AG04450 (cell line): ENCODE measurements around the gene DNAH3. TPM values are rescaled to one million over a fixed set of nuclear protein-coding genes. Genes with fewer than 3 reads are reported as not detected.

ENCODE experiments used
- CTCF ChIA-PET: fragments of 300-600, 350-600 bp; formaldehyde crosslinking; extraction: SDS; loops from one replicate; lab custom pipeline; 2022; ENCODE audit warnings: antibody characterized with exemption, inconsistent platforms; lab: Charles Lee
- POLR2A ChIA-PET: fragments of 350-600 bp; formaldehyde crosslinking; extraction: SDS; loops from one replicate; lab custom pipeline; 2021; ENCODE audit warnings: antibody characterized with exemption, inconsistent platforms; lab: Yijun Ruan, JAX
- DNase-seq: peaks from one replicate; pipeline ENCODE4 v3.0.0-alpha.2; 2011; ENCODE audit warnings: low read depth, low spot score
- H3K27ac ChIP-seq: one replicate; pipeline ENCODE4 v1.5.1; 2012; ENCODE audit warnings: low read depth, low read length, control low read depth
- H3K27me3 ChIP-seq: one replicate; pipeline ENCODE4 v1.6.0; 2012; ENCODE audit warnings: low read length; ENCODE audit not compliant: control insufficient read depth, insufficient read depth
- H3K4me3 ChIP-seq: 2 replicates; pipeline ENCODE4 v1.5.1; 2011; ENCODE audit warnings: mild to moderate bottlenecking, low read depth, low read length, control low read depth
- H3K9me3 ChIP-seq: 2 replicates; pipeline ENCODE4 v1.5.1; 2012; ENCODE audit warnings: low read length; ENCODE audit not compliant: control insufficient read depth, insufficient read depth
- CTCF ChIP-seq: IDR thresholded peaks from 2 replicates; pipeline ENCODE4 v1.5.1; 2011; ENCODE audit warnings: low read depth, low read length, control low read depth, inconsistent platforms
- polyA plus RNA-seq: library from polyadenylated mRNA; depleted of rRNA; stranded (reverse); fragments of >200 nt; gene quantifications from 2 replicates; pipeline ENCODE4 v1.2.3, GENCODE V29; 2011

Gene DNAH3
- polyA plus RNA-seq, 1 experiment, result not detected

GRCh38 chr16:20944861-20945574 lies 205.6 kb downstream of the DNAH3 start:
- ChIA-PET POLR2A (no interaction called here), CTCF (no interaction called here)
- Histone ChIP-seq H3K27ac (no peak overlapping the region), H3K9me3 (no peaks in the 10 kb centered on the region), H3K27me3 (peaks cover 4% of the 10 kb centered on the region), H3K4me3 (no peak overlapping the region)
- no peak for DNase-seq
- TF ChIP-seq CTCF, result no peak

GRCh38 chr16:20942256-20942655 lies 208.4 kb downstream of the DNAH3 start:
- no peaks in the 10 kb centered on the region for H3K27me3 ChIP-seq
- TF ChIP-seq CTCF, result no peak
- H3K4me3 ChIP-seq, result no peak overlapping the region
- H3K27ac ChIP-seq, result no peak overlapping the region
- ChIA-PET CTCF (no interaction called here), POLR2A (no interaction called here)
- no peak for DNase-seq
- no peaks in the 10 kb centered on the region for H3K9me3 ChIP-seq

GRCh38 chr16:20941636-20941926 lies 209.1 kb downstream of the DNAH3 start:
- TF ChIP-seq CTCF, result no peak
- H3K27me3 ChIP-seq, result no peaks in the 10 kb centered on the region
- H3K4me3 ChIP-seq, result no peak overlapping the region
- no peak for DNase-seq
- H3K9me3 ChIP-seq, result no peaks in the 10 kb centered on the region
- ChIA-PET POLR2A (no interaction called here), CTCF (no interaction called here)
- H3K27ac ChIP-seq, result no peak overlapping the region

- H3K9me3 ChIP-seq, result no peaks in the 10 kb centered on the region
- POLR2A ChIA-PET, result no interaction called here
- H3K27ac ChIP-seq, result no peak overlapping the region
- DNase-seq, result no peak
- CTCF ChIA-PET, result no interaction called here
- H3K4me3 ChIP-seq, result no peak overlapping the region
- no peaks in the 10 kb centered on the region for H3K27me3 ChIP-seq
- TF ChIP-seq CTCF, result no peak
Observed at GRCh38 chr16:20940871-20941635, 209.6 kb downstream of the DNAH3 start.

GRCh38 chr16:20939611-20940010 lies 211.0 kb downstream of the DNAH3 start:
- CTCF ChIA-PET, result interaction anchor here (0.7 kb wide), 1 partner anchor 36 kb away, joined by 4 read pairs; no protein-coding TSS in a partner anchor
- no peak for TF ChIP-seq CTCF
- POLR2A ChIA-PET, result interaction anchor here (0.7 kb wide), 1 partner anchor 88 kb away, joined by 7 read pairs; no protein-coding TSS in a partner anchor

More at GRCh38 chr16:20939611-20940010, 211.0 kb downstream of the DNAH3 start:
- no peak for DNase-seq
- H3K9me3 ChIP-seq, result no peaks in the 10 kb centered on the region
- no peak overlapping the region for H3K4me3 ChIP-seq
- H3K27ac ChIP-seq, result no peak overlapping the region
- peaks cover 5% of the 10 kb centered on the region for H3K27me3 ChIP-seq
